Activated CD4-positive, CD25-positive, alpha-beta regulatory T cell (primary cell): ENCODE data around the gene ITFG2.
A peak's percentile ranks its signal among the peaks of the same experiment; 100 is the strongest.

Experiments
- DNase-seq, 4 experiments: peaks; one replicate each; lab custom pipeline; 2025; lab: John Stamatoyannopoulos, UW

ITFG2 gene

DNA sequence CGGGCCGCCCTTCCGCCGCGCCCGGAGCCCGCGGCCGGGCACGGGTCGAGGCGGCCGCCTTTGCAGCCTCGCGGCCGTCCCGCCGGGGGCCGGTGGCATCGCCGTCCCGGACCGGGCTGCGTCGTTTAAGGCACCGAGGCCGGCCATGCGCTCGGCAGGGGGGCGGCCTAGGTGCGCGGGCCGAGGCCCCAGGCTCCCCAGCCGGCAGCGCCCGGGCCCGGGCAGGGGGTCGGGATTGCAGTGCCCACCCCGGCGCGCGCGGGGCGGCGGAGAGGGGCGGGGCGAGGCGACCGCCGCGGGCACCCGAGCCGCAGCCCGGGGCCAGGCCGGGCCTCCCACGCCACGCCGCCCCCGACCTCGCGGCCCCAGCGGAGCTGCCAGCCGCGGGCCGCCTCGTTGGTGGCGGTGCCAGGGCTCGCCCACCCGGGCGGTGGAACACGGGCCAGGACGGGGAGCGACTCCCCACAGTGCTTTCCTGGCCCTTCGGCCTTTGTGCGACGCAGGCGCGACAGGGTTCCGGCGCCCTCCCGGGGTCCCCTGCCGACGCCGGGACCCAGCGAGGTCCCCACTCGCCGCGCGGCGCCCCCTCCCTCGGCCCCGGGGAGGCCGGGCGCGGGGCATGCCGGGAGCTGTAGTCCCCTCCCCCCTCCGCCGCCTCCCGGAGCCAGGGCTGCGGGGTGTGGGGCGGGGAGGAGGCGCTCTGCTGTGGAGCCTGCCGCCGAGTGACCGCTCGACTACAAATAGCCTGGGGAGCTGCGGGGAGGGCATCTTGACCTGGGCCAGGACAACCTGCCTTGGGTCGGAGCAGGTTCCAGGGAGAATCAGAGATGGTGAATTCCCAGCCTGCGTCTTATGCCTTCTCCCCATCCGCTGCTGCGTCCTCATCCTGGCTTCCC is 16.9 kb upstream of the ITFG2 start:
- peak; percentile 29 to 59 (median 48) for DNase-seq

DNA sequence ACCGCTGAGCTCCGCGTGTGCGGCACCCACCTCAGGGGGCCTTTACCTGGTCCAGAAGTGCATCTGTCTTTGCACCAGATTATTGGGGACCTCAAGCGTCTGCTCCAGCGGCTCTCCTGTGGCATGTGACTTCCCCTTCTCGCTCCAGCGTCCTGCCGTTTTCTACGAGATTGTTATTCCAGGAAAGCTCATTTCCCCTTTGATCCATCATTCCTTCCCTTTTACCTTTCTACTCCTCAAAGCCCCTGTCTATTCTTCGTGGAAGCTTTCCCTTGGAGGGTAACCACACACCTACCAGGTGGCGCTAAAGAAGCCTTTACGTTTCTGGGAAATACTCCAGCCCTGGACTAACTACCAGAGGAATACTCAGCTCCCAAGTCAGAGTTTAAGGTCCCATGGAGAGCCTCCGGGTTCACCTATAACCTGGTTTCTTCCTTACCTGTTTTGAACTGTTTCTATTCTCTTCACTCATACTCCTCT is 16.2 kb upstream of the ITFG2 start:
- no peak for DNase-seq

DNA sequence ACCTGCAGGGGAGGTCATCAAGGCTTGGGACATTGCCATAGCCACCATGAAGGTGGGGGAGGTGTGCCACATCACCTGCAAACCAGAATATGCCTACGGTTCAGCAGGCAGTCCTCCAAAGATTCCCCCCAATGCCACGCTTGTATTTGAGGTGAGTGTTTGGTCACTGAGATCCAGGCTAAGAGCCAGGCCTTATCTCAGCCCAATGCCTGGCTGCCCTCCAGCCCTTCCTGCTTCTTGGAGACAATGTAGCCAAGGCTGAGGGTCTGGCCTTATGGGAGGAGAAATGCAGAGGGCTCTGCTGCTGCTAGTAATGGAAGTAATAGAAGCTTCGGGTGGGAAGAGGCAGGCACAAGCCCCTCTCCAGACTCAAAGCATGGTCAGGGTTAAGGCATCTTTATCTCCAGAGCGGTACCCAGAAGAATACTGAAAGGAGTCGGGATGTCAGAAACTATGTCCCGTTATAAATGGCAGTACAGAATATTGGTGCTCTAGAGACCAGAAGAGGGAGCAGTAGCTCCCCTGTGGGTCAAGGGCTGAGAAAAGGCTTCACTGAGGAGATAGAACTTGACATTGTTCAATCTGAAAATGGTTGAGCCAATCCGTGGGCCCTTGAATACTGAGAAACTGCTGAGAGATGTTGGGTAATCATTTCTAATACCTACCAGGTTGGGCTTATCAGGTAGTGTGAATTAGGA is 14.6 kb upstream of the ITFG2 start:
- no peak for DNase-seq

GRCh38 chr12:2800046-2800570 is 12.4 kb upstream of the ITFG2 start:
- no peak for DNase-seq

- DNase-seq = no peak
These were observed 11.3 kb upstream of the ITFG2 start for GRCh38 chr12:2801044-2801783.

DNA sequence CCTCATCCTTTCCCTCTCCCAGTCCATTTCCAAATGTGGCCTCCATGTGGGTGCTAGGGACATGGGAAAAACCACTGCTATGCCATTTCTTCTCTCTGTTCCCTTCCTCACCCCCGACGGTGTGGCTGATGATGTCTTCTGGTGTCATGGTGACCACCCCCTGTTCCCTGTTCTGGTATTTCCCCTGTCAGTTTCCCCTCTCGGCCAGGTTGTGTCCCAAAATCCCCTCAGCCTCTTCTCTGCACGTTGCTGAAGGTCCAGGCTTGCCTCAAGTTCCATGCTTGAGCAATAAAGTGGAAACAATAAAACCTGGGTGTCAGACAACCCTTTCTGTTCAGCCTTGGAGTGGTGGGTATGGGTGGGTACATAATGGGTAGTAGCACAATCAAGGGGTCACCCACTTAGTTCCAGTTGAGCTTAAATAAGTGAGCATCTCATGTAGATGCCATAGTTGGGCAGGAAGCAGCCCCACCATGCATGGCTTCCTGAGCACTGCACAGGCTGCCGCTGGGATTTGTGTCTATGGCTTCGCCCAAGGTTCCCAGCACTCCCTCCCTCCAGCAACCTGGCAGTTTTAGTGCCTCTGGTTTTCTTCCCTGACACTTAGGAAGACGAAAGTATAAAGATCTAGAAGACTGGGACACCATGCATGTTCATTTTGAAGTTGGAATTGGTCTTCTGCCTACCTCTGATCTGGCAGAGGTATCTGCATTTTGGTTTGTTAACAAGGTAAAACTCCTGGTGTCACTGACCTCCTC is 8.7 kb upstream of the ITFG2 start:
- DNase-seq = no peak

- no peak for DNase-seq
These were observed 7.9 kb upstream of the ITFG2 start for GRCh38 chr12:2804393-2805142.

DNA sequence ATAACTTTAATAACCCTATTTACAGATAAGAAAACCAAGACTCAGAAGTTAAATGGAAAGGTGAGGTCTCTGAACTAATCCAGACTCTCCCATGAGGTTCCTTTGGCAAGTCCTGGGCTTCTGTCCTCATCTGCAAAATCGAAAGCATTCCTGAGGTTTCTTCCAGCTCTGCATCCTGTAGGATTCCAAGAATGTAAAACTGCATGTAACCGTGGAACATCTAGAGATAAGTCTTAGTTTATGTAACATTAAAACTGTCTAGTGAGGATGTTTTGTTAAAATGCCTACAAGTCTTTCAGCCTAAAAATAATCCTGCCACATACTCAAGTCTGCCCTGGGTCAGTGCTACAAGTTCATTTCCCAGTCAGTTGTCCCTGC is 7.3 kb upstream of the ITFG2 start:
- no peak for DNase-seq

- no peak for DNase-seq
These were observed 5.8 kb upstream of the ITFG2 start for GRCh38 chr12:2806700-2807099.

- DNase-seq = no peak
These were observed 667 bp upstream of the ITFG2 start for GRCh38 chr12:2811801-2812200.

- DNase-seq = peak in 1 of 4 experiments; percentile 10
These were observed 1.0 kb downstream of the ITFG2 start for GRCh38 chr12:2813214-2814185.

- no peak for DNase-seq
These were observed 7.3 kb downstream of the ITFG2 start for GRCh38 chr12:2819810-2820209.

- no peak for DNase-seq
These were observed 8.0 kb downstream of the ITFG2 start for GRCh38 chr12:2820432-2820831.

- no peak for DNase-seq
These were observed 11.0 kb downstream of the ITFG2 start for GRCh38 chr12:2823483-2823882.

DNA sequence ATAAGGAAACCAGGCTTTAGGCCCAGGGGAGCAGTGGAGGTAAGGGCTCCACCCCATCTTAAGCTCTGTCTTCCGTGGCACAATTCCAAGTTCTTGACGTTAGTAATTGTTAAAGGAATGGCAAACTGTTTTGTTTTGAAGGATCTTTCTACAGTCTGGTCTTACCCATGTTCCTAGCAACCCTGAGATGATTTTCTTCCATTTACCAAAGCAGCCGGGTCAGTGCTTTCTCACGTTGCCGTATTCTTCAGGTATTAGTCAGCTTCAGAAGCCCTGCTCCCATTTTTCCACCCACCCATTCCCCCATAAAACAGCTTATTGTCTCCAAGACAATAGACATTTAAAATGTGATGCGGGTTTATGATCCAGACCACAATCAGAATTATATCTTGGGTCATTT is 12.1 kb downstream of the ITFG2 start:
- DNase-seq = no peak

GRCh38 chr12:2825132-2825531 is 12.7 kb downstream of the ITFG2 start:
- no peak for DNase-seq

DNA sequence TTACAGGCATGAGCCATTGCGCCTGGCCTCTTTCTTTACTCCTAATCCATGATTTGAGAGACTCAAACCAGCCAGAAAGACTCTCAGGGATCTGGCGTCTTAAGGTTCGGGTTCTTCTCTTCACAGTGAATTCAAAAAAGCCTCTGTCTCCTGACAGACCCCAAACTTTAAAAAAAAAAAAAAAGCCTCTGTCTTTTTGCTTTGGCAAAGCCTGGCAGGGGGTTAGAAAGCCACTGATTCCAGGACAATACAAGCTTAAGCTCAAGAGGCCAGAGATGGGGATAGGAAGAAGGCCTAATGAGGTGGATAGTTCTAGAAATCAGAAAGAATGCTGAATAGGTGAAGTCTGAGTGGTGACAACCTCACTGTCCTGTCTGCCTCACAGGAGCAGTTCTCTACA is 13.6 kb downstream of the ITFG2 start:
- no peak for DNase-seq

GRCh38 chr12:2826721-2827515 is 14.4 kb downstream of the ITFG2 start:
- DNase-seq = no peak

GRCh38 chr12:2829275-2829674 is 16.8 kb downstream of the ITFG2 start:
- no peak for DNase-seq
